ENCODE results near the gene SERGEF.

The SERGEF gene

DNA sequence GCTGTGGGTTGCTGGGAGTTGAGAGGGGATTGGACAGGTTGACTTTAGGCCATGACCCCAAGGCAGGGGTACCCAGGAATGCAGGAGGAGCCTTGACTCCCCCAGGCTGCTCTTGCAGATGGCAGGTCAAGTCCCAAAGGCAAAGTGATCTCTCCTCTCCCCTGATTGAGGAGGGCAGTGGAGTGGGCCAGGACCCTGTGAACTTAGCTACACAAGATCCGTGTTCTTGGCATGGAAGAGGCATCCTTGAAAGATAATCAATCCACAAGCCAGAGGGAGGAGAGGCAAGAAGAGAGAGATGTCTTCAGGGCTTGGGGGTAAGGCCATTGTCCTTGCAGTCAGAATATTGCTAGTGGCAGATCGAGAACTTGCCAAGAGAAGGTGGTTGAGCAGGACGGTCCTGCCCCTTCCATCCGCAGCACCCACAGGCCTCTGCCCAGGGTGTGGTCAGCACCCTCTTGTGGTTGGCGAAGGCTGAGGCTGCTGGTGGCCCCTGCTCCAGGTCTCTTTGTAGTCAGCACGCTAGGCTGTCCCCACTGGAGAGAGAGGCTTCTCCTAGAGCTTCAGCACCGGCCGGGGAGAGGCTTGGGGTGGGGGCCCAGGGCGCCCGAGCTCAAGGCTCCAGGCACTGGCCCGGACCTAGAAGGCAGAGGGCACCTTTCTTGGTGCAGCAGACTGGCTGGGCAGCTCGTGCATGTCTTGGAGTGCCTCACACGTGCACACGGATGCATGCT is 232.8 kb downstream of the SERGEF start:
- no peak for DNase-seq

DNA sequence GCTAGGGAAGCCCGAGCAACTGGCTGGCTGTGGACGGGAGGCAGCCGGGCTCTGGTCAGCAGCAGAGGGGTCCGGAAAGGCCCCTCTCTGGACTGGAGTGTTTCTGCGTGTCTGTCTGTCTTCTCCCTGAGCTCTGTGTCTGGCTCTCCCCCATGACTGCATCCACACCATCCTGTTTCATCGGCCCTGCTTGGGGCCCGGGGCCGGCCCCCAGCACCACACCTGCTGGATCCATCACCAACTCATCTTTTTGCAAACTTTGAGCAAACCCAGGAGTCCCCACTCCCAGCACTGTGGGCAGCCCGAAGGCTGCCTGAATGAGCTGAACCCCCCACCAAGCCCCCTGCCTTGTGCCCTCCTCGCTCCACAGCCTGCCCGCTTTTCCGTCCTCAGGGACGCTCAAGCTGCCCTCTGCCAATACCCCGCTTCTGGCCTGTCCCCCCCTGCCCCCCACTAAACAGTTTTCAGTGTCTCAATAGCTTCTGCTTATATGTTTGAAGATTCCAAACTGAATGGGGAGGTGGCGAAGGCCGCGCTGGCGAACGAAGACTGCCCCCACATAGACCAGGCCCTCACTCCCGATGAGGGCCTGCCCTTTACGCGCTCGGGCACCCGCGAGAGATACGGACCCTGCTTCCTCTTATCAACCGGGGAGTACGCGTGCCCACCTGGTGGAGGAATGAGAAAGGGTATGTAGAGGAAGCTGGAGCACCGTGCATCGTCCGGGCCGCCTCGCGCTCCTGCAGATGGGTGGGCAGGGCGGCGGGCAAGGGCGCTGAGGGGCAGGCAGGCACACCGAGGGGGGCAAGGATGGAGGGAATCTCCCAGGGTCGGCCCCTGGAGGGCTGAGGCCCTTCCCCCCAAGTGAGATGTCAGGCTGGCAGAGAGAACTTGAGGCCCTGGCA is 233.6 kb downstream of the SERGEF start:
- no peak for DNase-seq

- no peak for DNase-seq
These were observed 234.5 kb downstream of the SERGEF start for GRCh38 chr11:17778352-17778751.

GRCh38 chr11:17777738-17778091 is 235.1 kb downstream of the SERGEF start:
- no peak for DNase-seq

- DNase-seq, result no peak
These were observed 235.6 kb downstream of the SERGEF start for GRCh38 chr11:17777086-17777737.

GRCh38 chr11:17776212-17776875 is 236.5 kb downstream of the SERGEF start:
- DNase-seq, result no peak

DNA sequence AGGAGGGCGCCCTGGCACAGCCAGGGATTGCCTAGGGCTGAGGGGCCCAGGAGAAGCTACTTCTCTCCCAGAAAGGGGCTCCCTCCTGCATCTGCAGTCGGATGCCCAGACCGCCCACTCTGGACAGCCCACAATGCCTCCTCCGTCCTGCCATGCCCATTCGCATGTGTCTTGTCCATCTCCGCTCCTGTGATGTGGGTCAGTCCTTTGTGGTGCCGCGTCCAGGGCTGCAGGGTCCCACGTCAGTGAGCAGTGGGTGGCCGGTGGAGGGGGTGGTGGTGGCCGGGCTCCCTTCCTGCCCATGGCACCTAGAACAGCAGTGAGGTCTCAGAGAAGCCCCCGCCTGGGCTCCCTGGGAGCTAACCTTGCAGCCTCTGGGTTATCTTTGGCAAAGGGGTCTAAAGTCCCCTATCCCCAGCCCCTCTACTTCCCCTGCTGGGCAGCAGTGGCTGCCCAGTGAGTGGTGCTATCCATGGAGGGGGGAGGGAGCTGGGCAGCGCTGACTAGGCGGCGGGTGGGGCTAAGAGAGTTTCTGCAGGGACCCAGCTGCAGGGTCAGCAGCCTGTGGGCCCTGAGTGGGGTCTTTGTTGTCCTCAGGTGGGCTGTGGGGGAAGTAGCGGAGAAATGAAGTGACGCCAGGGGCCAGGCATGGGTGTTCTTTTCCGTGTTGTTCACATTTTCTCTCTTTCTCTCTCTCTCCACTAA is 237.2 kb downstream of the SERGEF start:
- DNase-seq, result no peak

GRCh38 chr11:17775035-17775348 is 237.9 kb downstream of the SERGEF start:
- no peak for DNase-seq

DNA sequence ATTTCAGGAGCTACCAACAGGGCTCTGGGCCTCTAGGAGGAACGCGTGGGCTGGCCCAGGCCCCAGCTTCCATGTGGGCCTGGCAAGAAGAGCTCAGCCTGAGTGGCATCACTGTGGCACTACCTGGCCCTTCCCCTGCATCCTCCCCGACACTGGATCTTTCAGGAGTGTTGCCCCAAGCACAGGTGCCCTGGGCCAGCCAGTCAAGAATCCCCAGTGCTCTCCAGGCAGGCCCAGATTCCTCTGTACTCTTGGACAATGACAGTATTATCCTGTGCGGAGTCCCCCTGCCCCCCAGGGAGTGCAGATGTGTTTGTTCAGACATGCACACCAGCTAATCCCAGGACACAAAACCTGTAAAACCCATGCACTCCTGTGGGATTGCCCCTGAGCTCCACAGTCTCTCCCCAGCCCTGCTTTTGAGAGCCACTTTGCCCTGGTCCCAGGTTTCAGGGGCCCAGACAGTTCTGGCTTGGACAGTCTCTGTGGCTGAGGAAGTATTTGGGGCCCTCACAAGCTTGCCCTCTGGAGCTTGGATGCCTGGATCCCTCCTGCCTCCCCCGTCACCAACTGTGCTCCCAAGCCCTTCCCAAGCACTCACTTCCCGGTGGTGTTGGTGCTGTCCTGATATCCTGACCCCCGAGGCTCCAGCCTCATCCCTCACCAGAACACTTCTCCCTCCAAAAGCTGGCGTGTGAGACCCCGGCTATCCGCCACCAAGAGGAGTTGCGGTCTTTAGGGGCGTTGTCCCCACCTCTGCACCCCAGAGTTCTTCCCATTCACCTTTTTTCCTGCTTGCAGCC is 238.4 kb downstream of the SERGEF start:
- DNase-seq, result no peak

DNA sequence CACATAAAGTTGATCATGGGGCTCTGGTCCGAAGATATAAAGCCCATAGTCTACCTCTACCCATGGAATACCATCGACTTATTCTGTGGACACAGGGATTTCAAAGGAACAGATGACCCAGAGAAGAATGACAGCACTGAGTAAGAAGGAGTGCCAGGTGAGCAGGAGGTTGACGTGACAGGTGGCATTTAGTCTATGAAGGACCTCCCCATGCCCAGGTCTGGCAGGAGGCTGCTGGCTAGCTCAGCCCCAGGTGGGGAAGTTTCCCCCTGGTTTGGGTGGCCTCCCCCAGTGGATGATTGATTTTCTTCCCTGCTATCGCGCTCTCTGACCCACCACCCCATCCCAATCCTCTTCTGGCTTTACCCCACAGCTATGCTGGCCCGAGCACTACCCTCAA is 239.2 kb downstream of the SERGEF start:
- no peak for DNase-seq

GRCh38 chr11:17772704-17773600 is 239.9 kb downstream of the SERGEF start:
- no peak for DNase-seq

DNA sequence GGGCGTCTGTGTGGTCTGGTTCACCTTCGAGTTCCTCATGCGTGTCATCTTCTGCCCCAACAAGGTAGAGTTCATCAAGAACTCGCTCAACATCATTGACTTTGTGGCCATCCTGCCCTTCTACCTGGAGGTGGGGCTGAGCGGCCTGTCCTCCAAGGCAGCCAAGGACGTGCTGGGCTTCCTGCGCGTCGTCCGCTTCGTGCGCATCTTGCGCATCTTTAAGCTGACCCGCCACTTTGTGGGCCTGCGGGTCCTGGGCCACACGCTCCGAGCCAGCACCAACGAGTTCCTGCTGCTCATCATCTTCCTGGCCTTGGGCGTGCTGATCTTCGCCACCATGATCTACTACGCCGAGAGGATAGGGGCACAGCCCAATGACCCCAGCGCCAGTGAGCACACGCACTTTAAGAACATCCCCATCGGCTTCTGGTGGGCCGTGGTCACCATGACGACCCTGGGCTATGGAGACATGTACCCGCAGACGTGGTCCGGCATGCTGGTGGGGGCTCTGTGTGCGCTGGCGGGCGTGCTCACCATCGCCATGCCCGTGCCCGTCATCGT is 240.9 kb downstream of the SERGEF start:
- no peak for DNase-seq

GRCh38 chr11:17771415-17771814 is 241.4 kb downstream of the SERGEF start:
- DNase-seq, result no peak

DNA sequence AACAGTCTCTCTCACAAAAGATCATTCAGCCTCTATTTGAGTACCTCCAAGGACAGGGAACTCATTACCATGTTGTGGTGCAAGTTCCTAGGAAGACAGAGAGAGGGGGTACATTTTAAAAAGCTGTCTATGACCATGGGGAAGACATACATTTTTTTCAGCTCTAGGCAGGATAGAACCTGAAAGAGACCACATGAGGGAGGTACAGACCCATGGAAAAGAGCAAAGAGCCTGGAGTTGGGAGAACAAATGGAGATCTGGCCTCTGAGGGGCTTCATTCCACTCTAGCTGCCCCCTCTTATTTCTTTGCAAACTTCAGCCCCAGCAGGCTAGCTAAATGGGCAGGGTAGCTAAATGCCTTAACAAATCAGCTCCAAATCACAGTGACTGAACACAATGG is 241.9 kb downstream of the SERGEF start:
- DNase-seq, result no peak

- no peak for DNase-seq
These were observed 242.7 kb downstream of the SERGEF start for GRCh38 chr11:17770048-17770652.

DNA sequence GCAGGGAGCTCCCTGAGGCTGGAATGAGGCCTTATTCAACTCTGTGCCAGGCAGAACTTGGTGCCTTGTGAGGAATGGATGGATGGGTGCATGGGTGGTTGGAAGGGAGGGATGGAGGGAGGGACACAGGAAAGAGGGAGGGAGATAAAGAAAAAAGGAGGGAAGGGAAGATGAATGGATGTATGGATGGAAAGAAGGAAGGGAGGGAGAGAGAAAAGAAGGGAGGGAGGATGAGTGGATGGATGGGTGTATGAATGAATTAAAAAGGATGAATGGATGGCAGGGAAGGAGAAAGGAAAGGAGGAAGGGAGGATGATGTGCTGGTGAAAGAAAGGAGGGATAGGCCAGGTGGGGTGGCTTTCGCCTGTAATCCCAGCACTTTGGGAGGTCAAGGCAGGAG is 243.6 kb downstream of the SERGEF start:
- DNase-seq, result no peak

DNA sequence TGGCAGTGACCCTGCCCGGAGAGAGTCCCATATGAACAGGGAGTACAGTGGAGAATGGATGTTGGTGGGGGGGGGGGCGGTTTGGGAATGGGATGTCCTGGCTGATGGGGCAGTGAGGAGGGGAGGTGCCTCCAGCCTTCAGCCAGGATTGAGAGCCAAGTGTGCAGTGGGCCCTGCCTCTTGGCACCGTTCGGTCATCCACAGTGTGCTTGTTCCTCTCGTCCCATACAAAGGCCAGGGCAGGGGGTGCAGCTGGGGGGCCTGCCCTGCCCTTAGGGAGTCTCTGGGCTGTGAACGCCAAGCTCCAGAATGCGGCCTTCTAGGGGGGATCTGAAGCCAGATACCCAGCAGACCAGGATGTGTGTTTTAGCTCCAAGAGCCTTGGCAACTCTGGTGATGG is 244.3 kb downstream of the SERGEF start:
- no peak for DNase-seq

DNA sequence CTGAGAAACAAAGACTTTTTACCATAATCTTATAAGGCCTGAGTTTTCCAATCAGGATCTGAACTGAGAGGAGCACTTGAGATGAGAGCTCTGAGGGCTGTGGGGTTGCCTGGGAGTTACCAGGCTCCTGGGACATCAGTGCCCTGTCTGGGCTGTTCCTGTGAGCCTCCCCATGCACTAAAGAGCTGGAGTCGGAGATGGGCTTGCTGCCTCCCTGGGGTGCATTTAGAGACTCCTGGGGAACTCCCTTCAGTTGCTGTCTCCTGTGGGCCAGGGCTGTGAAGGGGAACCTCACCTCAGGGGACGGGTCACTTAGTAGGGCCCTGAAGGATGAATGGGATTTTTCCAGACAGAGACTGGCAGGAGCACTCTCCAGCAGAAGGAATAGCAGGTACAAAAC is 244.9 kb downstream of the SERGEF start:
- no peak for DNase-seq

- DNase-seq, result no peak
These were observed 245.5 kb downstream of the SERGEF start for GRCh38 chr11:17767301-17767885.

GRCh38 chr11:17766590-17766989 is 246.3 kb downstream of the SERGEF start:
- no peak for DNase-seq

All from Kasumi-1 (cell line).